HG02884 (cell line): Measurements from ENCODE around the gene MCTP1.
A peak's percentile ranks its signal among the peaks of the same experiment; 100 is the strongest.

Experiments
- ATAC-seq: cut with Tn5 transposase; IDR thresholded peaks from one replicate; pipeline ENCODE4 v1.9.1; 2021; ENCODE audit warnings: mild to moderate bottlenecking, moderate library complexity; ENCODE audit not compliant: unreplicated experiment

MCTP1 gene

GRCh38 chr5:95124731-95125130 is 160.2 kb downstream of the MCTP1 start:
- no peak for ATAC-seq

GRCh38 chr5:95124101-95124500 is 160.8 kb downstream of the MCTP1 start:
- ATAC-seq: no peak

GRCh38 chr5:95114902-95115301 is 170.0 kb downstream of the MCTP1 start:
- no peak for ATAC-seq

GRCh38 chr5:95114305-95114704 is 170.6 kb downstream of the MCTP1 start:
- no peak for ATAC-seq

- ATAC-seq: no peak
Measured at GRCh38 chr5:95113489-95113888, 171.4 kb downstream of the MCTP1 start.

GRCh38 chr5:95111141-95111540 is 173.8 kb downstream of the MCTP1 start:
- ATAC-seq: no peak

- no peak for ATAC-seq
Measured at GRCh38 chr5:95110118-95110517, 174.8 kb downstream of the MCTP1 start.

GRCh38 chr5:95107138-95107537 is 177.8 kb downstream of the MCTP1 start:
- no peak for ATAC-seq

- ATAC-seq: no peak
Measured at GRCh38 chr5:95105638-95106037, 179.3 kb downstream of the MCTP1 start.

- peak; percentile 72 for ATAC-seq
Measured at GRCh38 chr5:95102687-95103086, 182.2 kb downstream of the MCTP1 start.

GRCh38 chr5:95102080-95102479 is 182.8 kb downstream of the MCTP1 start:
- ATAC-seq: no peak

GRCh38 chr5:95100551-95100950 is 184.3 kb downstream of the MCTP1 start:
- no peak for ATAC-seq

GRCh38 chr5:95098012-95098411 is 186.9 kb downstream of the MCTP1 start:
- ATAC-seq: no peak

GRCh38 chr5:95093211-95093610 is 191.7 kb downstream of the MCTP1 start:
- no peak for ATAC-seq

GRCh38 chr5:95090774-95091173 is 194.1 kb downstream of the MCTP1 start:
- no peak for ATAC-seq

- peak; percentile 76 for ATAC-seq
Measured at GRCh38 chr5:95087816-95088317, 197.0 kb downstream of the MCTP1 start.

- ATAC-seq: peak; percentile 31
Measured at GRCh38 chr5:95086927-95087815, 197.7 kb downstream of the MCTP1 start.

GRCh38 chr5:95084757-95085156 is 200.1 kb downstream of the MCTP1 start:
- ATAC-seq: no peak

GRCh38 chr5:95083606-95084005 is 201.3 kb downstream of the MCTP1 start:
- ATAC-seq: no peak

- ATAC-seq: no peak
Measured at GRCh38 chr5:95081982-95082381, 202.9 kb downstream of the MCTP1 start.

GRCh38 chr5:95081500-95081960 is 203.4 kb downstream of the MCTP1 start:
- peak; percentile 92 for ATAC-seq

- no peak for ATAC-seq
Measured at GRCh38 chr5:95080441-95080840, 204.5 kb downstream of the MCTP1 start.
